BJ (cell line): ENCODE data around the gene EMID1. TPM values are rescaled to one million over a fixed set of nuclear protein-coding genes. Genes with fewer than 3 reads are reported as not detected.

Experiments
- CTCF ChIA-PET: fragments of 350-600 bp; formaldehyde crosslinking; extraction: SDS; loops from one replicate; lab custom pipeline; 2021; ENCODE audit warnings: antibody characterized with exemption, inconsistent platforms; lab: Yijun Ruan, JAX
- POLR2A ChIA-PET: fragments of 300-600 bp; sonication (Branson Sonifier 250); formaldehyde crosslinking; extraction: SDS; loops from one replicate; lab custom pipeline; 2021; ENCODE audit warnings: antibody characterized with exemption; lab: Charles Lee
- DNase-seq: peaks from one replicate; pipeline ENCODE4 v3.0.0-alpha.2; 2011; ENCODE audit warnings: low read depth
- H3K27me3 ChIP-seq: 2 replicates; pipeline ENCODE4 v1.6.0; 2011; ENCODE audit warnings: low read length; ENCODE audit not compliant: control insufficient read depth, insufficient read depth
- H3K36me3 ChIP-seq: 2 replicates; pipeline ENCODE4 v1.5.1; 2011; ENCODE audit warnings: low read length; ENCODE audit not compliant: control insufficient read depth, insufficient read depth
- H3K4me3 ChIP-seq: 2 replicates; pipeline ENCODE4 v1.5.1; 2011; ENCODE audit warnings: low read depth, mild to moderate bottlenecking, control low read depth, low read length
- CTCF ChIP-seq: IDR thresholded peaks from 2 replicates; pipeline ENCODE4 v1.5.1; 2011; ENCODE audit warnings: low read depth, mild to moderate bottlenecking, control low read depth, inconsistent platforms, low read length, moderate library complexity; ENCODE audit not compliant: insufficient read depth
- polyA plus RNA-seq: library from polyadenylated mRNA; depleted of rRNA; stranded (reverse); fragments of >200 nt; gene quantifications from 2 replicates; pipeline ENCODE4 v1.2.3, GENCODE V29; 2011

The EMID1 gene
- polyA plus RNA-seq, 1 experiment: 0.05 TPM

DNA sequence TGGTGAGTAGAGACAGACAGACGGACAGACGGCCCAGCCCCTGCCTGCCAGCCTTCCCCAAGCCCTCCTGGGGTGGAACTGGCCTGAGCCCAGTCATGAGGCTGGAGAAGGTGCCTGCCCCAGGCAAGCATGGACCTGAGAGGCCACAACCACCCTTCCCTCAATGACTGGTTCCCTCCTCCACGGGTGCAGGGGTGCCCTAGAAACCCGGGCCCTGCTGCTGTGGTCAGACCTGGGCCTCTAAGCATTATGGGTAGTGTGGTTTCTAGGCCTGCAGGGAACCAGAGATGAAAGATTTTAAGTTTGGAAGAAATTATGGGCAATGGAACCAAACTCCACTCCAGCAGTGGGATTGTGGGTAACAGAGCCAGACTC, 48.6 kb downstream of the EMID1 start:
- ChIA-PET POLR2A (no interaction called here), CTCF (interaction anchor here (4.1 kb wide), 1 partner anchor 9 kb away, joined by 31 read pairs; no protein-coding TSS in a partner anchor)
- Histone ChIP-seq H3K27me3 (no peaks in the 10 kb centered on the region), H3K4me3 (no peak overlapping the region), H3K36me3 (no peaks in the 10 kb centered on the region)
- no peak for DNase-seq
- no peak for TF ChIP-seq CTCF

GRCh38 chr22:29255064-29255621, 49.4 kb downstream of the EMID1 start:
- ChIA-PET POLR2A (no interaction called here), CTCF (interaction anchor here (4.1 kb wide), 1 partner anchor 10 kb away, joined by 31 read pairs; no protein-coding TSS in a partner anchor)
- no peak overlapping the region for H3K4me3 ChIP-seq
- no peak for TF ChIP-seq CTCF
- no peak for DNase-seq
- H3K36me3 ChIP-seq: peaks cover 1% of the 10 kb centered on the region; the same call in 1 of the 2 replicates
- no peaks in the 10 kb centered on the region for H3K27me3 ChIP-seq

GRCh38 chr22:29256606-29257325, 51.1 kb downstream of the EMID1 start:
- CTCF ChIA-PET: interaction anchor here (0.6 to 4.1 kb wide), 2 partner anchors 12 to 38 kb away, joined by 3 to 31 read pairs; no protein-coding TSS in a partner anchor
- H3K27me3 ChIP-seq: no peaks in the 10 kb centered on the region
- no peak for DNase-seq
- H3K36me3 ChIP-seq: peaks cover 6% of the 10 kb centered on the region
- POLR2A ChIA-PET: interaction anchor here (0.6 kb wide), 1 partner anchor 39 kb away, joined by 3 read pairs; no protein-coding TSS in a partner anchor
- no peak for TF ChIP-seq CTCF
- H3K4me3 ChIP-seq: no peak overlapping the region

DNA sequence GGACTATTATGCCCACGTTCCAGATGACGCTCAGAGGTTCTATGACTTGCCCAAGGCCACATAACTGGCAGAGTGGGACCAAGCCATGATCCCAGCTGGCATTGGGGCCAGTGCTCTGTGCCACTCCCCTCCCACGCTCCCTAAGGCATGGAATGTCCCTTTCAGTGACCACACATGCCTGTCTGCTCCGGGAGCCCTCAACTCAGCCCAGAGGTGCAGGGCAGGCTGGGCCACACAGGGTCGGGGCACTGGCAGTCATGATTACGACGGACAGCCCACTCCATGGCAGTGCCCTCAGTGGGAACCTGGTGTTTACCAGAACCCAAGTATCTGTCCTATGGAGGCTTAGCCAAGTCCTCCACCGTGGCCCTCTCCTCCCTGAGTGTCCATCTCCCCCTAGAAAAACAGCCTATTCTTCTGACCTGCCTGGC, 52.1 kb downstream of the EMID1 start:
- peaks cover 6% of the 10 kb centered on the region for H3K36me3 ChIP-seq
- H3K27me3 ChIP-seq: no peaks in the 10 kb centered on the region
- H3K4me3 ChIP-seq: no peak overlapping the region
- ChIA-PET CTCF (interaction anchor here (1.6 to 4.1 kb wide), 2 partner anchors 8 to 13 kb away, joined by 5 to 31 read pairs; no protein-coding TSS in a partner anchor), POLR2A (interaction anchor here (0.6 kb wide), 1 partner anchor 40 kb away, joined by 3 read pairs; no protein-coding TSS in a partner anchor)
- no peak for DNase-seq
- TF ChIP-seq CTCF: no peak
